Measurements from ENCODE around the gene DEXI. TPM values are rescaled to one million over a fixed set of nuclear protein-coding genes. Genes with fewer than 3 reads are reported as not detected.

The DEXI gene
- total and polyA plus RNA-seq, 2 donors: 20.8 to 64.5 TPM

Other genes with a start within 250 kb of the DEXI start
- gene TEKT5, start 247.5 kb downstream of the DEXI start, total RNA-seq: 0.32 TPM
- gene TEKT5, start 247.5 kb downstream of the DEXI start, polyA plus RNA-seq: 0.19 TPM
- 19.2 TPM for gene NUBP1, start 198.6 kb downstream of the DEXI start, total RNA-seq
- gene NUBP1, start 198.6 kb downstream of the DEXI start, polyA plus RNA-seq: 42.2 TPM
- gene TVP23A, start 123.7 kb downstream of the DEXI start, total RNA-seq: 3.7 TPM
- gene TVP23A, start 123.7 kb downstream of the DEXI start, polyA plus RNA-seq: 0.53 TPM
- 5.6 TPM for gene CIITA, start 65.3 kb downstream of the DEXI start, total RNA-seq
- 6.4 TPM for gene CIITA, start 65.3 kb downstream of the DEXI start, polyA plus RNA-seq
- gene CLEC16A, start 2.1 kb upstream of the DEXI start, total RNA-seq: 19.9 TPM
- gene CLEC16A, start 2.1 kb upstream of the DEXI start, polyA plus RNA-seq: 10.9 TPM